Parathyroid adenoma (tissue), 2 donors: ENCODE data around the gene TMEM218.
"Not testable (repeated sequence)": the region's sequence is repeated elsewhere in the genome, so short reads cannot be mapped to it uniquely, and the experiment has no call there.

Experiments used
- H2AFZ ChIP-seq: fragments of 300-600 bp; sonication (generic); one replicate; pipeline ENCODE4 v1.7.0; 2017; ENCODE audit warnings: antibody characterized with exemption, mild to moderate bottlenecking
- H3K27ac ChIP-seq: fragments of 300-600 bp; sonication (generic); one replicate; pipeline ENCODE4 v1.7.0; 2017
- H3K27me3 ChIP-seq: fragments of 300-600 bp; sonication (generic); one replicate; pipeline ENCODE4 v1.7.0; 2017; ENCODE audit warnings: low read length; ENCODE audit not compliant: control insufficient read depth, insufficient read depth
- H3K36me3 ChIP-seq: fragments of 300-600 bp; sonication (generic); one replicate; pipeline ENCODE4 v1.7.0; 2017; ENCODE audit warnings: low read length; ENCODE audit not compliant: control insufficient read depth, insufficient read depth
- H3K4me1 ChIP-seq: fragments of 300-600 bp; sonication (generic); one replicate; pipeline ENCODE4 v1.7.0; 2017; ENCODE audit warnings: control low read depth
- H3K4me2 ChIP-seq: fragments of 300-600 bp; sonication (generic); one replicate; pipeline ENCODE4 v1.7.0; 2017; ENCODE audit warnings: low read length
- H3K4me3 ChIP-seq: fragments of 300-600 bp; sonication (generic); one replicate; pipeline ENCODE4 v1.7.0; 2017; ENCODE audit warnings: low read depth, low read length
- H3K79me2 ChIP-seq: fragments of 300-600 bp; sonication (generic); one replicate; pipeline ENCODE4 v1.7.0; 2017; ENCODE audit warnings: control low read depth
- H3K9ac ChIP-seq: fragments of 300-600 bp; sonication (generic); one replicate; pipeline ENCODE4 v1.7.0; 2017; ENCODE audit warnings: mild to moderate bottlenecking
- H3K9me3 ChIP-seq: fragments of 300-600 bp; sonication (generic); one replicate; pipeline ENCODE4 v1.7.0; 2017; ENCODE audit warnings: low read length; ENCODE audit not compliant: control insufficient read depth
- CTCF ChIP-seq: fragments of 300-600 bp; sonication (generic); IDR thresholded peaks from one replicate; pipeline ENCODE4 v1.7.0; 2017; ENCODE audit warnings: antibody characterized with exemption, mild to moderate bottlenecking
- donor health status: primary hyperparathyroidism.

TMEM218 gene

GRCh38 chr11:125057693-125058016, 53.8 kb downstream of the TMEM218 start:
- no peaks in the 10 kb centered on the region for H3K79me2 ChIP-seq
- no peak overlapping the region for H2AFZ ChIP-seq
- no peak for TF ChIP-seq CTCF
- H3K4me3 ChIP-seq, result no peak overlapping the region
- H3K27ac ChIP-seq, result no peak overlapping the region
- no peak overlapping the region for H3K4me2 ChIP-seq
- H3K9me3 ChIP-seq, result no peaks in the 10 kb centered on the region
- no peaks in the 10 kb centered on the region for H3K4me1 ChIP-seq
- no peaks in the 10 kb centered on the region for H3K27me3 ChIP-seq
- H3K36me3 ChIP-seq, result no peaks in the 10 kb centered on the region
- H3K9ac ChIP-seq, result no peak overlapping the region

GRCh38 chr11:125056931-125057692, 54.3 kb downstream of the TMEM218 start:
- Histone ChIP-seq H3K79me2 (no peaks in the 10 kb centered on the region), H3K4me3 (no peak overlapping the region), H3K9me3 (no peaks in the 10 kb centered on the region), H2AFZ (no peak overlapping the region), H3K4me1 (no peaks in the 10 kb centered on the region), H3K36me3 (no peaks in the 10 kb centered on the region), H3K27ac (no peak overlapping the region), H3K27me3 (no peaks in the 10 kb centered on the region), H3K4me2 (no peak overlapping the region), H3K9ac (no peak overlapping the region)
- no peak for TF ChIP-seq CTCF

- H3K79me2 ChIP-seq, H3K4me1 ChIP-seq, H3K27ac ChIP-seq, H3K27me3 ChIP-seq, H2AFZ ChIP-seq, H3K9ac ChIP-seq, H3K9me3 ChIP-seq, H3K4me3 ChIP-seq, H3K4me2 ChIP-seq, H3K36me3 ChIP-seq: not testable (repeated sequence)
Observed at GRCh38 chr11:125056111-125056510, 55.3 kb downstream of the TMEM218 start.

GRCh38 chr11:125055107-125055715, 56.2 kb downstream of the TMEM218 start:
- Histone ChIP-seq H2AFZ (no peak overlapping the region), H3K9ac (no peak overlapping the region), H3K36me3 (no peaks in the 10 kb centered on the region), H3K4me2 (no peak overlapping the region), H3K27me3 (no peaks in the 10 kb centered on the region), H3K9me3 (no peaks in the 10 kb centered on the region), H3K4me1 (no peaks in the 10 kb centered on the region), H3K4me3 (no peak overlapping the region), H3K79me2 (no peaks in the 10 kb centered on the region), H3K27ac (no peak overlapping the region)
- TF ChIP-seq CTCF, result no peak

- no peaks in the 10 kb centered on the region for H3K79me2 ChIP-seq
- no peaks in the 10 kb centered on the region for H3K4me1 ChIP-seq
- H3K27me3 ChIP-seq, result no peaks in the 10 kb centered on the region
- no peak for TF ChIP-seq CTCF
- H2AFZ ChIP-seq, result no peak overlapping the region
- H3K9me3 ChIP-seq, result no peaks in the 10 kb centered on the region
- no peak overlapping the region for H3K27ac ChIP-seq
- H3K36me3 ChIP-seq, result no peaks in the 10 kb centered on the region
- no peak overlapping the region for H3K4me2 ChIP-seq
- no peak overlapping the region for H3K4me3 ChIP-seq
- H3K9ac ChIP-seq, result no peak overlapping the region
Observed at GRCh38 chr11:125053167-125053566, 58.3 kb downstream of the TMEM218 start.
